Measurements from ENCODE around the gene MPRIP.

Gene MPRIP

DNA sequence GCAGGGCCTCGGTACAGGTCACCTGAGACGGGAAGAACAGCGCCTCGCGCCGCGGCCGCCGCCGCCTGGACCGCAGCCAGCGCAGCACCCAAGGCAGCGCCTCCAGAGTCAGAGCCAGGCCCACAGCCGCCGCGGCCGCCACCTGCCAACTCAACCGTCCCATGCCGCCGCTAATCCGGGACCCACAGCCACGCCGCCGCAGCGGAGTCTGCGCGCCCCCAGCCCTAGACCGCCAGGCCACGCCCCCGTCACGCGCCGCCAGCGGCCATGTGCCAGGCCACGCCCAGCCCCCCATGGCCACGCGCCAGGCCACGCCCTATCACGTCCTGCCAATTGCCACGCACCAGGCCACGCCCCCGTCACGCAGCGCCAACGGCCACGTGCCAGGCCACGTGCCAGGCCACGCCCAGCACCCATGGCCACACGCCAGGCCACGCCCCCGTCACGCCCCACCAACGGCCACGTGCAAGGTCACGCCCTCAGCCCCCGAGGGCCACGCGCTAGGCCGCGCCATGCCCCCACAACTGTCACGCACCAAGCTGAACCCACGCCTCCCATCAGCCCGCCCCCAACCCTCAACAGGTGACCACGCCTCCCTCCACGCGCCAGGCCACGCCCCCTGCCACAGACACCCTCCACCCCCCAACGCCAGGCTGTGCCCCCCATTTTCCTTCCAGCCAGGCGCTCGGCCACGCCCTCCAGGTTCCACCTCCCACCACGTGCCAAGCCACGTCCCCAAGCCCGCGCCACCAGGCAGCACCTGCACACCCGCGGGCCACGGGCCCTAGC, 164.1 kb downstream of the MPRIP start, which contains the start of gene PLD6:
PLD6 (minus strand) TSS at position 210 of the 789 bp plus-strand sequence; CDS start at position 163, 47 bp downstream.
- peak; percentile 80 for DNase-seq (ENCODE audit: low read depth, low spot score)

GRCh38 chr17:17206913-17207335, 164.7 kb downstream of the MPRIP start:
- DNase-seq (ENCODE audit: low read depth, low spot score) = no peak

DNA sequence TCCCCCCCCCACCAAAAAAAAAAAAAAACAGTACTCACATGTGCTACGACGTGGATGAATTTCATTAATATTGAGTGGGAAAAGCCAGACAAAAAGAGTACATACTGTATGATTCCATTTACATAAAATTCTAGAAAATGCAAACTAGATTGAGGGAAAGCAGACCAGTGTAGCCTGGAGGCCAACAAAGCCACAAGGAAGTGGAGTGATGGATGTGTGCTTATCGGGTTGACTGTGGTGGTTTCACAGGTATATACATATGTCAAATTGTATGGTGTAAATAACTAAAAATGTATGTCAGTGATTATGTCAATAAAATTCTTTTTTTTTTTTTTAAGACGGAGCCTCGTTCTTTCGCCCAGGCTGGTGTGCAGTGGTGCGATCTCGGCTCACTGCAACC, 165.7 kb downstream of the MPRIP start:
- no peak for DNase-seq (ENCODE audit: low read depth, low spot score)

GRCh38 chr17:17213775-17214174, 171.5 kb downstream of the MPRIP start:
- no peak for DNase-seq (ENCODE audit: low read depth, low spot score)

GRCh38 chr17:17214646-17215436, 172.6 kb downstream of the MPRIP start:
- no peak for DNase-seq (ENCODE audit: low read depth, low spot score)

DNA sequence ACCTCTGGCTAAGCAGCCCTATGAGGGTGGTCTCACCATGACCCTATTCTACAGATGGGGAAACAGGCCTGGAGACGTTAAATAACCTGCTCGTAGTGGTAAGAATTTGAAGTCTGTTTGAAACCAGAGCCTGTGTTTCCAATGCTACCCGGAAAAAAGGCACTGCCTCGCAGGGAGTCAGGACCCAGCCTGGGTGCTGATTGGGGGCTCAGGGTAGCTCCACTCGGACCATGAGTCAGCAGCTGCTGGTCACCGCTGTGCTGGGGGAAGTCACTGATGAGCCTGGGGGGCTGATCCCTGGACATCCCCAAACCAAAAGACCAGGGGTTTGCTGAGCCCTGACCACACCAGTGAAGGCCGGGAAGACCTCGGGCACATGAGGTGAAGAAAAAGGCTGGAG, 173.3 kb downstream of the MPRIP start:
- DNase-seq (ENCODE audit: low read depth, low spot score) = no peak

DNA sequence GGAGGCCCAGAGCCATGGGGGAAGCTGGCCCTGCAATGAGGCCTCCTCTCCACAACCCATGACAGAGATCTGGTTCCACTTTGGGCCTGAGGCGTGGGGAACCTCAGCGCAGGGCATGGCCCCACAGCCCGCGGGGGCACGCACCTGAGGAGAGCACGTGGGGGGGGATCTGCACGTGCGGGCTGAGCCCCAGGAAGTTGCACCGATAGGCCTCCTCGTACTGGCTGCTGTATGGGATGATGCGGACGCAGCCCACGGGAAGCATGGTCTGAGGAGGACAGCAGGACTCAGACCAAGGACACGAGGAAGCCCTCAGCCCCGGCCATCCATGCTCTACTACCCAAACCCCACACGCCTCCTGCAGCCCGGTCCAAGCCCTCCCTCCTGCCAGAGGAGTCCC, 174.0 kb downstream of the MPRIP start:
- DNase-seq (ENCODE audit: low read depth, low spot score) = no peak

GRCh38 chr17:17216776-17217175, 174.5 kb downstream of the MPRIP start:
- DNase-seq (ENCODE audit: low read depth, low spot score) = no peak

DNA sequence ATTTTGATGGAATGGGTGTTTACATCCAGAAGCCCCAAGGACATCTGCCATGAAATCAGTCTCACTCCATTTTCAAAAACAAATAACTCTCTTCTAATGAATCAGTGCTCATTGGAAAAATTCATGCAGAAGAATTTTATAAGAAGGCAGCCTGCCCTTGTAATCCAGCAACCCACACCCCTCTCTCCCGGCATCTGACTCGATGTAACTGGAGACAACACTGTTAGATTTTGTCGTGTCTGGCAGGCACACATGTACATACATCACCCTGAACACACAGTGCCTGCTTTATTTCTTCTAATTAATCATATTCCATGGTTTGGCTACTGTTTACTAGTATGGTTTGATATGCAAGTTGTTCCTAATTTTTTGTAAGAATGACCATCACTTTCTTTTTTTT, 175.7 kb downstream of the MPRIP start:
- DNase-seq (ENCODE audit: low read depth, low spot score) = no peak

GRCh38 chr17:17220529-17220928, 178.3 kb downstream of the MPRIP start:
- DNase-seq (ENCODE audit: low read depth, low spot score) = no peak

GRCh38 chr17:17221329-17221728, 179.1 kb downstream of the MPRIP start:
- DNase-seq (ENCODE audit: low read depth, low spot score) = no peak

DNA sequence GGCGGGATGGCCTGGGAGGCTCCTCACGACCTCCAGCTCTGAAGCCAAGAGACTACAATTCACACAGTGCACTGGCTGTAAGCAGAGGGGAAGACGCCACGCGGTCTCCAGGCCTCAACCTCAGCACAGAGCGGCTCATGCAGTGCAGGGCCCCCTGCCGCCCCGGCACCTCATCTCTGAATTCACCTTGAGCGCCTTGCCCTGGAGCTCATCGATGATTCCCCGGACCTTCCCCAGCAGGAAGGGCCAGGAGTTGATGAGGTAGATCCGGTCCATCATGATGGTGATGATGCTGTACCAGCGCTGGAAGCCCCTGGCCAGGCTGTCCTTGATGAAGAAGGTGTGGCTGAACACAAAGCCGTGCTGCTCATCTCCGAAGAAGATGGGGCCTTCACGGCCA, 181.5 kb downstream of the MPRIP start:
- no peak for DNase-seq (ENCODE audit: low read depth, low spot score)

DNA sequence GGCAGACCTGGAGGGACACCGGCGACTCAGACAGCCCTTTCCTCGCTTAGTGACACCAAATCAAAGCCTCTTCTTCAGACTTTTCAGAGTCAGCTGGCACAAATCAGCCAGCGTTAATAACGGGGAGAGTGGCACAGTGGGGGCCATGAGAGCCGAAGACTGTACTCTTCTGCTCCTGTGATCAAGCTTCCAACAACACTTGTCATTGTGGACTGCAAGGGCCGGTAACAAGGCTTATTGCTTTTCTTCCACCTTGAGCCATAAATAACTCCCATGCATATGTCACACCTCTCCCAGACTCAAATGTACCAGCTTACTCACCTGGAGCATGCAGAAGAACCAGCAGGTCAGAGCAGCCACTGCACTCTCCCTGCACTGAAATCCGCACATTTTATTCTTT, 181.9 kb downstream of the MPRIP start:
- no peak for DNase-seq (ENCODE audit: low read depth, low spot score)

- no peak for DNase-seq (ENCODE audit: low read depth, low spot score)
Observed at GRCh38 chr17:17225901-17226300, 183.6 kb downstream of the MPRIP start.

GRCh38 chr17:17226451-17227265, 184.4 kb downstream of the MPRIP start:
- no peak for DNase-seq (ENCODE audit: low read depth, low spot score)

DNA sequence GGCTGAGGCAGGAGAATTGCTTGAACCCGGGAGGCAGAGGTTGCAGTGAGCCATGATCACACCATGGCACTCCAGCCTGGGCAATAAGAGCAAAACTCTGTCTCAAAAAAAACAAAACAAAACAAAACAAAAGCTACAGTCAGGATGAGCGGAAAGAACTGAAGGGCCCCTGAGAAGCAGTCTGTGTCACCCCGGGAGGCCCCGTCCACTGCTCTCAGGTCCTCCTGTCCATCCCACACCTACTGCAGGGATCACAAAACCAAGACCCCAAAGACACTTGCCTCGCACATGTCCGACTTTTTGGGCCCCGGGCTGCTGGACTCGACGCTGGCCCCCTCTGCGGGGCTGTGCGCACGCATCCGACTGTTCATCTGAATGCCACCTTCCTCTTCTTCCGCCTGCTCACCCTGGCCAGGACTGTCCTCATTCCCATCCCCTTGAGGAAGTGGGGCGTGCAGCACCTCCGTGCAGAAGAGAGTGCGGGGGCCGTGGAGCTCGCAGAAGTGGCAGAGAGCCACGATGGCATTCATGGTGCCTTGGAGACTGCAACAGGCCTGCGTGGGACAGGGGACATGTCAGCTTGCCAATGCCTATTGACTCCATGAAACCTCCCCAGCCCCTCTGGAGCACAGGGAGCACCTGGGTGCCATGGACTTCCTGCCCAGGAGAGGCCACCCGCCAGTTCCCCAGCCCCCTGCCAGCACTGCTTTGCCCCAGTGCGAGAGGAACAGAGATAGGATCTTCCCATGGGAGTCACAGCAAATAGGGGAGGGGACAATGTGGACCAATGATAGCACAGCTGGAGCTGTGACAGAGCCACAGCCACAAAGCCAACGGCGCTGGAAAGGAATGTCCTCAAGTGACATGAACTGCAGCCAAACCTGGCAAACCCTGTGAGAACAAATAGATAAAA, 185.6 kb downstream of the MPRIP start:
- DNase-seq (ENCODE audit: low read depth, low spot score) = no peak

GRCh38 chr17:17228521-17229279, 186.4 kb downstream of the MPRIP start:
- no peak for DNase-seq (ENCODE audit: low read depth, low spot score)

DNA sequence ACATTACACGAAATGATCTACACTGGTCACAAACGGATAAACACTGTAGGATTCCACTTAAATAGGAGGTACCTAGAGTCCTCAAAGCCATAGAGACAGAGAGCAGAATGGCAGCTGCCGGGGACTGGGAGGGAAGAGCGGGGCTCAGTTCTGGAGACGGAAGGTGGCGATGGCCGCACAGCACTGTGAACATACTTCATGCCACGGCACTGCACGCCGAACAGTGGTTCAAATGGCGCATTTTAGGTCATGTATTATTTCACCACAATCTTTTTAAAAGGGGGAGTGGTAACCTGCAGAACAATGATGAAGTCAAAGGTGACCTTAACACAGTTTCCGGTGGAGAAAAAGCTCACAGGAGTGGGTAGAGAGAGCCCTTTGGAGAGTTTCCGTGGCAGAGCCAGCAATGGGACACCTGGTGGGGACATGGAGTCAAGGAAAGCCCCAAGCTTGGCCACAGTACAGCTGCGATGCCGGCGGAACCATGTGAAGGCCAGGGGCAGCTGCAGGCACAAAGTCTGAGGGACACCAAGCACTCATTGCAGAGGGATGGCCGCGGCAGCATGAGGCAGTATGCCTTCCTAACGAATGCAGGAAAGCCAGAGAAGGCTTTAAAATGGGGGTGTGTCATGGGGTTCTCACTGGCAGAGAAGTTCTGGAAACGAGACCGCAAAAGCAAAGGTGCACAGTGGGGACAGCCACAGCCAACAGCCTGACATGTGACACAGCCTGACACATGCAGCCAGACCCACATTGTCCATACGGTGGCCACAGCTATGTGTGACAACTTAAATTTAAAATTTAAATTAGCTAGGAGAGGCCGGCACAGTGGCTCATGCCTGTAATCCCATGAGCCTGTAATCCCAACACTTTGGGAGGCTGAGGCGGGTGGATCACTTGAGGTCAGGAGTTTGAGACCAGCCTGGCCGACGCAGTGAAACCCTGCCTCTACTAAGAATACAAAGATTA, 187.4 kb downstream of the MPRIP start:
- no peak for DNase-seq (ENCODE audit: low read depth, low spot score)
